AG09309 (cell line): ENCODE results near the gene KIF12.

Experiments used
- DNase-seq: peaks from one replicate; pipeline ENCODE4 v3.0.0-alpha.2; 2010; ENCODE audit warnings: low read depth
- H3K4me3 ChIP-seq: 2 replicates; pipeline ENCODE4 v1.5.1; 2011; ENCODE audit warnings: mild to moderate bottlenecking, low read depth, low read length, moderate library complexity; ENCODE audit not compliant: control insufficient read depth
- CTCF ChIP-seq: IDR thresholded peaks from 2 replicates; pipeline ENCODE4 v1.5.1; 2011; ENCODE audit warnings: mild to moderate bottlenecking, low read depth, low read length, inconsistent platforms; ENCODE audit not compliant: insufficient read depth, control insufficient read depth; ENCODE audit errors: missing control alignments

KIF12 gene

GRCh38 chr9:114117996-114118830 is 19.1 kb upstream of the KIF12 start:
- no peak for DNase-seq
- no peak overlapping the region for H3K4me3 ChIP-seq
- TF ChIP-seq CTCF, result no peak

DNA sequence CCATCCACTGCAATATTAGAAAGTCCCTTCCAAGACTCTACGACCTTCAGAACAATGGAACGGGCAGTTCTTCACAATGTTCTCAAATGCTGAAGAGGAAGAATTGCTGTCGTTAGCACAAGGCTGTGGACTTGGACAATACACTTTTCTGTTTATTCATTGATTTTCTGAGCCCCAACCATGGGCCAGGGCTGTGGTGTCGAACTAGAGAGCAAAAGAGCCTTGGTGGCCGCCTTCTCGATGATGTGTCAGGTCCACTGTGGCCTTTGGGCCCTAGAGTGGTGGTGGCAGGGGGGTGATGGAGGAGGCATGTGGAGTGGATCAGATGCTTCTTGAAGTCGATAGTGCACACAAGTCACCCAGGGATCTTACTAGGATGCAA is 18.5 kb upstream of the KIF12 start:
- H3K4me3 ChIP-seq, result no peak overlapping the region
- TF ChIP-seq CTCF, result no peak
- DNase-seq, result no peak

- H3K4me3 ChIP-seq, result no peak overlapping the region
- DNase-seq, result no peak
- no peak for TF ChIP-seq CTCF
These were observed 17.1 kb upstream of the KIF12 start for GRCh38 chr9:114116126-114116747.

- no peak for DNase-seq
- H3K4me3 ChIP-seq, result no peak overlapping the region
- no peak for TF ChIP-seq CTCF
These were observed 16.6 kb upstream of the KIF12 start for GRCh38 chr9:114115654-114116125.

- TF ChIP-seq CTCF, result no peak
- DNase-seq, result no peak
- no peak overlapping the region for H3K4me3 ChIP-seq
These were observed 15.3 kb upstream of the KIF12 start for GRCh38 chr9:114114364-114114763.

DNA sequence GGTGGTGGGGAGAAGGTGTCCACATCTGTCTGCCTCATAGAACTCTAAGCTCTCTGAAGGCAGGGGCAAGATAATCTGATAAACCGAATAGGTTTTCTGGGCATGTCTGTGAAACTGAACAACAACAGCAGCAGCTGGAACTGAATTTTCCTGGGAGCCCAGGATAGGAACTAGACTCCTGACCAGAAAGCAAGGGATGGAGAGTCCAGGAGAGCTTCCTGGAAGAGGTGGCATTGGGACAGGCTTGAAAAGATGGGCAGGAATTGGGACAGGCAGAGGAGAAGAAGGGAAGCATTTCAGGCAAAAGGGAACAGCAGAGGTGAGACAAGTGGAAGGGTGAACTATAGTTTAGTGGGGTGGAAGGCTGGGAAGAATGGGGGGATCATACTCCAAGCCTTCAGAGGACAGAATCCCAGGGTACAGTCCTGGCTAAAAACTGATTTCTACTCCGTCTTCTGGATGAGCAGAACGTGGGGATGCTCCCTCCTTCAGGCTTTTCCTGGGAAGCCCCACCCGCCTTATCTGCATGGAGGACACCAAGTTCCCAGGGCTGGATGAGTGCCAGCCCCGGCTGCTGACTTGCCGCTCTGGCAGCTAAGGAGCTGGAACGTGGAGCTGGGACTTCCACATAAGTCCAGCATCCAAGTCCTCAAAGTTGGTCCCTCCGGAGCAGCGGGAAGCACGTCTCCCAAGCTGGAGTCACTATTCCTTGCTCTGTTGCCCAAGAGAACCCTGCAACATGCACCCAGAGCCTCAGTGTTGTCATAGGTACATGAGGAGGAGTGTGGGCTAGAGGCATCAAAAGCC is 13.9 kb upstream of the KIF12 start:
- no peak for DNase-seq
- no peak for TF ChIP-seq CTCF
- no peak overlapping the region for H3K4me3 ChIP-seq
